ELR (cell line): Measurements from ENCODE around the gene KCTD5.
"Not testable (repeated sequence)": the region's sequence is repeated elsewhere in the genome, so short reads cannot be mapped to it uniquely, and the experiment has no call there.

Experiments used
- DNase-seq: peaks from one replicate; pipeline ENCODE4 v3.0.0-alpha.2; 2015; ENCODE audit warnings: low read depth

The KCTD5 gene

DNA sequence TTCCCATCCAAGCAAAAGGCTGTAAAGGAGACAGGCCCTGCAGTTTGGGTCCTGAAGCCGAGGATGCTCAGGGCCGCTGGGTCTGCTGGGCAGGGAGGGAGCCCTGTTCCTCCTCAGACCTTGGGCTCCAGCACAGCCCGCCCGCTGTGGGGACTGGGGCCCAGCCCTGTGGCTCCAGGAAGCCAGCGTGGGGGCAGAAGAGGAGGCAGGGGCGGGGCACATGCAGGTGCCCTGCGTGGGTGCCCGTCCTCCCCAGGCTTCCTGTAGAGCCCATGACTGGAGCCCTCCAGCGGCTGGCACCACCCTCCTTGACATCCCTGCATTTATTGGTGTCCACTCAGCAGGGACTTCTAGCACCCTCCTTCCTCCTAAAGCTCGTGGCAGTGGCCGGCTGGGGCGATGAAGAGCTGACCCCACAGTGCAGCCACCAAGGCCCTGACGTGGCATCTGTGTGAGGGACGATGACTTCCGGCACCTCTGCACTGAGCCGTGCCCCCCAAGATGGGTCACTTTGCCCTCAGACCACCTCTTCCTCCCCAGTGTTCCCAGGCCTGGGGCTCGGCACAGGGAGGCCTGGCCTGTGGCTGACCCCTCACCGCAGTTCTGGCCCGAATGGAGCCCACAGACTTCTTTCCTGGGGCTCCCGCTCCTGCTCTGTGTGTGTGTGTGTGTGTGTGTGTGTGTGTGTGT is 27.8 kb downstream of the KCTD5 start:
- no peak for DNase-seq

DNA sequence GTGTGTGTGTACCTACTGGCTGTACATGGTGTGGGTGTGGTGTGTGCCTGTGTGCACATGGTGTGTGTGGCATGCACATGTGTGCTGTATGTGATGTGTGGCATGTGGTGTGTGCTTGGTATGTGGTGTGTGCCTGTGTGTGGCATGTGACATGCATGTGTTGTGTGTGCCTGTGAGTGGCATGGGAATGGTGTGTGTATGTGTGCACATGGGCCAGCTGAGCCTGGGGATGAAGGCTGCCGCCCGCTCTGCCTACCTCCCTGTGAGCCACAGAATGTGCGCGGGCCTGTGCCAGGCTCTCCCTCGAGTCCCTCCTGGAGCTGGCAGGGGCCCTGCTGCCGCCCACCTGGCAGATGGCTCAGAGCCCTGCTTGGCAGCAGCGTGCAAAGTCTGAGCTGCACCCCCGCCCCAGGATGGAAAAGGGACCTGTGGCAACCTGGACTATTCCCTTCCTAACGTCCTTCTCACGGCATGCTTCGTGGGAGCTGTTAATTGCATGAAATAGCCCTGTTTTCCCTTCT is 28.4 kb downstream of the KCTD5 start:
- DNase-seq, result no peak

DNA sequence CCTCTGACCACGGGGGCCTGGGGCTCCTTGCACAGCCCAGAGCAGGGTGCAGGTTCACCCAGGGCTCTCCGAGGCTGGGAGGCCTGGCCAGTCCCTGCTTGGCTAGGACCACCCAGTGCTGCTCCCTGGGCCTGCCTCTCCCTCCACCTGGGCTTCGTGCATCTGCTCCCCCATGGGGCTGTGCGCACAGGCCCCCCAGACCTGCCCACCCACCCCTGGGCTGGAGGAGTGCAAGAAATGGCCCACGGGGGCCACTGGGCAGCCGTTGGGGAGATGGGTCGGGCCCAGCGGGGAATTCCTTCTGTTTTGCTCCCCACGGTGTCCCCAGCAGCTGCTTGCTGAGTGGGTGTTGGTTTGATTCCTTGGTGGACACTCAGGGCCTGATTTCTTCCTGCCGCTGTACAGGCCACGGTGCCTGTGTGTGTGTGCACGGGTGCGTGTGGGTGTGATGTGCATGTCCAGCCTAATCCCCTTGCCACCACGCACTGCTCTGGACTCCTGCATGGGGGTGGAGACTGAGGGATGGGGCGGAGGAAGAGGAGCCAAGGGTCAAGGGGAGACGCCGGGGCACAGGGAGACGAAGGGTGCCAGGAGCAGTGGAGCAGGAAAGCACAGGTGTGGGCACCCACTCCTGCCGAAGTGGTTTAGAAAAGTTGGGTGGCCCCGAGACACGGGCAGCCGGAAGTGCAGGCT is 29.2 kb downstream of the KCTD5 start:
- DNase-seq, result no peak

DNA sequence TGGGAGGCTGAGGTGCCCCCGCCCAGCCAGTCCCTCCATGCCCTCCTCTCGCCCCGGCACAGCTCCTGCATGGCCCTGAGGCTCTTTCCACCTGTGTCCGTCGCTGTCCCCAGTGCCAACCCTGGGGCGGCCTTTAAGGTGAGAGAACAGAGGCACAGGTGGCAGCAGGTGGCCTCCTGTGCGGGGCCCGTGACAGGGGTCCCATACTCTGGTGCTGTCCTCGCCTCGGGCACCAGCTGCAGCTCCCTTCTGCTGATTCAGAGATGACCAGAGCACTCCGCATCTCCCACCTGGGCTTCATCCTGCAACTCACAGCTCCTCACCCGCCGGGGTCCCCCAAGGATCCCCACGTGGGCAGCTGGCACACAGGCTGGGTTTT is 29.7 kb downstream of the KCTD5 start:
- no peak for DNase-seq

DNA sequence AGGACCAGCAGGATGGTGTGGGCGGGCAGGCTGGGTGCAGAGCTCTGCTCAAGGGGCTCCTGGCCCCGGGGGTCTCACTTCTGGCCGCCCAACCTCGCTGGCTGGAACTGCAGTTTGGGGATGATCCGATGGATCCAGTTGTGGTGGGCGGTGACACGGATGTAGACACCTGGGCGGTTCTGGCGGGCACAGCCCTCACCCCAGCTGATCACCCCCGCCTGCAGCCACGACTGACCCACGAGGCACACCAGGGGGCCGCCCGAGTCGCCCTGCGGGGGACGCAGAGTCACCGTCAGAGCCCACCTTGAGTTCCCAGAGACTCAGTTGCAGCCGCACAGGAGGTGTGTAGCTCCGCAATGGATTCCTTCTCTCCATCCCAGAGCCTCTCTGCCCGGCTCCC is 30.2 kb downstream of the KCTD5 start:
- no peak for DNase-seq

DNA sequence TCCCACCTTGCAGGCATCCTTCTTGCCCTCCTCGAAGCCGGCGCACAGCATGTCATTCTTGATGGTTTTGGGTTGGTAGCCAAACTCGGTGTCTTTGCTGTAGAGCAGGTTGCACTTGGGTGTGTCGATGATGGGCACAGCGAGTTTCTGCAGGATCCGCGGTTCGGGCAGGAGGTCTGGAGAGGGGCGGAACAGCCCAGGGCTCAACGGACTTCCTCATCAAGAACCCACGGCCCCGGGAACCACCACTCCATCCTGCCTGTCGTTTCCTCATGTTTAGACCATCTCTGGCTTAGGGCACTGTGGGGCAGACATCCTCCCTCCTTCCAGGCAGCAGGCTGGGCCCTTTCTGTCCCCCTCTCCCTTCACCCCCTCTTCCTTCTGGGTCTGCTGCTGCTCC is 31.2 kb downstream of the KCTD5 start:
- DNase-seq, result no peak

DNA sequence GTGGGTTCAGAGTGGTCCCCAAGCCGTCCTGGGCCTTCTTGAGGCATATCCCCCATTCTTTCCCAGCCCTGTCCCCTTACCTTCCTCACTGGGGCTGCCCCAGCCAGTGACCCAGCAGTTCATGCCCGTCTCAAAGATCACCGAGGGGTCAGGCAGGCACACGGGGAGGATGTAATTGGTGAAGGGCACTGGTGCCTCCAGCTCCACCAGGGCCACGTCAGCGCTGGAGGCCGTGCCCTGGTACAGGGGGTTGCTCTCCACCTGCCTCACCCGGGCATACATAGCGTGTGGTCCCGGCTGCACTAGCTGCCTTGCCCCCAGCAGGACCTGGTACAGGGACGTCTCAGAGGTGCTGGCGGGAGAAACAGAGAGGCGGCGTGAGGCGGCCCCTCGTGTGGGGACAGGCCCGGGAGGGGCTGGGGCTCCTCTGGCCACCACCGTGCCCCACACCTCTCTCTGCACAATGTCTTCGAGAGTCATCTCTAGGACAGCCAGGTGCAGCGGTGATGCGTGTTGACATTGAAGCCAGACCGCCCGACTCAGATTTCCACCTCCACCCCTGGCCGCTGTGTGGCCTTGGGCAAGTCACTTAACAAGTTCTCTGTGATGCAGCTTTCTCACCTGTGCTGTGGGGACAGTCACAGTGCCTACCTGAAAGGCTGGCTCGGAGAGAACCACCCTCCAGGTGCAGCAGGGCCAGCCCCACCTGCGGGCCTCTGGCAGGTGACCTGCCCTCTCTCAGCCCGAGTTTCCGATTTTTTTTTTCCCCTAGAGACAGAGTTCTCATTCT is 31.9 kb downstream of the KCTD5 start:
- no peak for DNase-seq

DNA sequence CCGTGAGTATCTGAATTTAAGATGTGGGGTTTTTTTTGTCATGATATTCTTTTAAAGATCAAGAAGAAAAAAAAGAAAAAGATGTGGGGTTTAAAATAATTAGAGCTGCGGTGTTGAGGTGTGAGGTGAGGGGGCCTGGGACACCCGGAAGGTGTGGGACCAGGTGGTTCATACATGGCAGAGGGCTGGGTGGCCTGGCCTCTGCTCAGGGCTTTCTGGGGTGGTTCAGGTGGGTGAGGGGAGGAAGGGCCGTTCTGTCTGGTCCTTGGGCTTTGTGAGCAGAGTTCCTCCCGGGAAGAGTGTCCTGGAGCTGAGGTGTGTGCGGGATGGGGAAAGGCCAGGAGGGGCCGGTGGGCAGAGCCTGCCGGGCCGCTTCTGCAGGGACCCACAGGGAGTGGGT is 32.7 kb downstream of the KCTD5 start:
- DNase-seq, result no peak

DNA sequence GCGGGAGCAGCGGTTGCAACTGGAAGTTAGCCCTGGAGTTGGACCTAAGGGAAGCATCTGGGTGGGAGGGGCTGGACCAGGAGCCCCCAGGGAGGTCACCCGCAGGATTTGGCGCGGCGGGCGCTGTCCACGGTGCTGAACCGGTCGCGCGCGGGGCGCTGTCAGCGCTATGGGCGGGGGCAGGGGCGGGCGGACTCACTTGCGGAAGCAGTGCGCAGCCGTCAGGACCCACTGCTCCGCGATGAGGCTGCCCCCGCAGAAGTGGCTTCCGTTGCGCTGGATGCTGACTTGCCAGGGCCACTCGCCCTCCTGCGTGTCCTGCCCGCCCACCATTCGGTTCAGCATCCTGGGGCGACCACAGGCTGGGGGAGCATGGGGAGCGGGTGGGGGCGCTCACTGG is 33.2 kb downstream of the KCTD5 start:
- peak; percentile 30 for DNase-seq

DNA sequence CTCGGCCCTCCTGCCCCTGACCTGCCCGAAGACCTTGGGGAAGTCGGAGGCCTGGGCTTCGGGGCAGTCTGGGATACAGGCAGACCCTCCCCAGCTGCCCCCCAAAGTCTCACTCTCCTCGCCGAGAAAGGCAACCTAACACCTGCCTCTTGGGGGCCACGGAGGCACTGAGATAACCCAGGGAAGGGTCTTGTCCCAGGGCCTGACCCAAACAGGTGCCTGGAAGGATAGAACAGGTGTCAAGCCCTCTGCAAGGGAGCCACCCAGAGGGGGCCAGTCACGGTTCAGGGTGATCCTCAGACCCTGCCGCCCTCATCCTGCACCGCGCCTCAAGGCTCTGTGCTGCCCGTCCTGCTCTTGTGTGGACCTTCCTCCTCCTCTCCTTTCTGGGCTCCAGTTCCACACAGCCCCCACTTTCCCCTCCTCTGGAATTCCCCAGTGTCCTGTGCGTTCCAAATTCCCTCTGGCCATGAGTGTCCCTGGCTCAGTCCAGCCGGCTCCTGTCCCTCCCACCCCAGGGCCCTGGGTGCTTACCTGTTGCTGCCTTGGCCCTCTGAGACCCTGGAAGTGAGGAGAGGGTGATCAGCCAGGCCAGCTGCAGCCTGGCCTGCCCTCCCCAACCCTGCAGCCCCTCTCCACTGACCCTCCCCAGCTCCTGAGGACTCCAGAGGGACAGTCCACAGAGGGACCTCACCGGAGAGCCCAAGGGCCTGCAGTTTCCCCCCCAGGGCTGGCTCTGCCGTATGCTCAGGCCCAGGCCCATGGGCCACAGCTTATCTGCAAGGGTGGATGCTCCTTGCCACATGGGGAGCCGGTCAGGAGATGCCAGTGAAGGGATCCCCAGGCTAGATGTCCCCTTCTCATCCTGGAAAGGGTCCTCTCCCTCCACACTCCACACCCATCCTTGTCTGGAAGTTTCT is 33.9 kb downstream of the KCTD5 start:
- no peak for DNase-seq

DNA sequence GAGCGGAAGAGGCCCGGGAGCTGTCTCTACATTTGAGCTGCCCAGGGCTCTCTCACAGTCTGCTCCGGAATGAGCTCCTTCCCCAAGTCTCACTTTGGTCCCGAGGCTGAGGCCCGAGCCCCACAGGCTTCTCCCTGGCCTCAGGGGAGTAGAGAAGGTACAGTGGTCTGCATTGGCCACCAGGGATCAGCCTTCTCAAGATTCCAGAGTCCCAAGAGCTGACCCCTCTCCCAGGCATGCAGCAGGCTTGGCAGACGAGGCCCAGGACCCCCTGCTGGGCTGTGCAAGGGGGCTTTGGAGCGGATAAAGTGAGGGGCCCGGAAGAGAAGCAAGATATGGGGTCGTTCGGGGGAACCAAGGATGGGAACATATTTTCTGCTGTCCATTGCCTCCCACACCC is 34.6 kb downstream of the KCTD5 start:
- no peak for DNase-seq

DNA sequence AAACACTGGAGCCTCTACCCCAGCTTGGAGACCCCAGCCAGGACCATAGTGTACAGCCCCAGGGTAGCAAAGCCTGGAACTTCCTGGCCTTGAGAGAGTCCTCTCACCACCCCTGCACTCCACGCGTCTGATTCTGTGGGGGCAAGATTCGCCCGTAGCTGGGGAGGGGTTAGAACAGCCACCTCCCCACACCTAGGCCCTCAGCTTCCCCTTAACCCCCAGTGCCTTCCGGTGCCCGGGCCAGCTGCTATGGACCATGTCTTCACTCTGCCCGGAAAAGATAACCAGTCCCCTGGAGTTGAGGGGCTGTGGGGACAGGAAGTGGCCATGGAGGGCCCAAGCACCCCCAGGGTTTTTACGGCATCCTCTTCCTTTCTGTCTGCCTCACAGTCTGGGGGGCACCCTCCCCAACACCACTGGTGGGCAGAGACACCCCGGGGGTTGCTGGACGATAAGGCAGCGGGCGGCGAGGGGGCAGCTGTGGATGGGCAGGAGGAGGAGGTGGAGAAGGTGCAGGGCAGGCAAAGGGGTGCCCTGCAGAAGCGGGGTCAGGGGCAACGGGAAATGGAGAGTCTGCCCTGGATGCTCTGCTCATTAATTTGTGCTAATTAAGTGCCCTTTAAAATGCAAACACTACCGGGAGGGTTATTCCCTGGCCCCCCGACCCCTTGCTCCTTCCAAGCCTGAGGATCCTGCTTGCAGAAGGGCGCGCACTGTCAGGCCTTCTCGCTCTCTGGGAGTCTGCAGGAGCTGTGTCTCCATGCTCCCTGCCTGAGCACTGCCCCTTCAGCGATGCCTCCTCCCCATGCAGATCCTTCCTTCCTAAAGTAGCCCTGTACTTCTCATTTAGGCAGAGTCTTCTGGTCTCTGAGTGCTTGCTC is 35.3 kb downstream of the KCTD5 start:
- no peak for DNase-seq

DNA sequence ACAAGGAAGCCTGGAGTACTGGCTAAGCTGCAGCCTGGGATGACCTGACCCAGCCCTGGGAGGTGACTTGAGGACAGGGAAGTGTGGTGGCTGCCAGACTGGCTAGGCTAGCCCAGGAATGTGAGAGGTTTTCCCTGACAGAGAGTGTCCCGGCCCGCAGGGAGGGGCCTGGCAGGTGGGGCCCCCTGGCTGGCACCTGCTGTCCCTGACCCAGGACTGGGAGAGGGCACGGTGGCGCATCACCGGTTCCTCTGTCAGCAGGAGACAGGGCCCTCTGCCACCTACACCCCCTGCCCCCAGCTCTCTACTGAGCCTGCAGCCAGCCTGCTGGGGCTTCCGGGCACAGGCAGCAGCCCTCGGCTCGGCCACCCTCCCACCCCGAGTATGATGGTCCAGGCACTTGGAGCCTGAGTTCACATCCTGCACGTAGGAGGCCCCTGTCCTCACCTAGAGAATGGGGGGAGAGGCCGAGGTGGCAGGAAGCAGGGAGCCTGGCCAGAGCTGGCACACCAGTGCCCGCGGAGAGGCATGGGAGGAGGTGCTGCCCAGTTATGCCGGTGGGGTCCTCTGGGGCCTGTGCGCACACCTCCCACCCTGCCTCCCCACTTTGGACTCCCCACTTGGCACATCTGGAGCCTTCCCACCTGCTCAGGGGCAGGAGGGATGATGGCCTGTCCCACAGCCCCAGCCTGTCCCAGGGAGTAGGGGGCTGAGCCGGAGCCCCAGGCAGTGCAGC is 37.2 kb downstream of the KCTD5 start:
- no peak for DNase-seq

DNA sequence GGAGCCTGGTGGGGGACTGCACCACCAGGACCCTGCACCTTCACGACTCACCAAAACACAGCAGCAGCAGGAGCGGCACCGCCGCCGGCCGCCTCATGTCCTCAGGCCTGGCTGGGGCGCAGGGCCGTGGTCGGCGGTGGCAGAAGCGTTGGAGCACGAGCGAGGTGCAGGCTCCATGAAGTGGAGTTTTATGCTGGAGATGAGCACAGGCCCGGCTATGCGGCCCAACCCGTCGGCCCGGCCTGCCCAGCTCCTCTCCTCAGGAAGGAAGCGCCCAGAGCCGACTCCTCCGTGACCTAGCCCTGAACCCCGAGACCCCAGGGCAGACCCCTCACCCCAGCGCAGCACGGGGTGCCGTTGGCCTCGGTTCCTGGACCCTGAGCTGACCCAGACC is 37.7 kb downstream of the KCTD5 start, which contains the start of gene PRSS27:
PRSS27 (minus strand) TSS at position 161 of the 394 bp plus-strand sequence; CDS start at position 97, 64 bp downstream.
- DNase-seq, result no peak

DNA sequence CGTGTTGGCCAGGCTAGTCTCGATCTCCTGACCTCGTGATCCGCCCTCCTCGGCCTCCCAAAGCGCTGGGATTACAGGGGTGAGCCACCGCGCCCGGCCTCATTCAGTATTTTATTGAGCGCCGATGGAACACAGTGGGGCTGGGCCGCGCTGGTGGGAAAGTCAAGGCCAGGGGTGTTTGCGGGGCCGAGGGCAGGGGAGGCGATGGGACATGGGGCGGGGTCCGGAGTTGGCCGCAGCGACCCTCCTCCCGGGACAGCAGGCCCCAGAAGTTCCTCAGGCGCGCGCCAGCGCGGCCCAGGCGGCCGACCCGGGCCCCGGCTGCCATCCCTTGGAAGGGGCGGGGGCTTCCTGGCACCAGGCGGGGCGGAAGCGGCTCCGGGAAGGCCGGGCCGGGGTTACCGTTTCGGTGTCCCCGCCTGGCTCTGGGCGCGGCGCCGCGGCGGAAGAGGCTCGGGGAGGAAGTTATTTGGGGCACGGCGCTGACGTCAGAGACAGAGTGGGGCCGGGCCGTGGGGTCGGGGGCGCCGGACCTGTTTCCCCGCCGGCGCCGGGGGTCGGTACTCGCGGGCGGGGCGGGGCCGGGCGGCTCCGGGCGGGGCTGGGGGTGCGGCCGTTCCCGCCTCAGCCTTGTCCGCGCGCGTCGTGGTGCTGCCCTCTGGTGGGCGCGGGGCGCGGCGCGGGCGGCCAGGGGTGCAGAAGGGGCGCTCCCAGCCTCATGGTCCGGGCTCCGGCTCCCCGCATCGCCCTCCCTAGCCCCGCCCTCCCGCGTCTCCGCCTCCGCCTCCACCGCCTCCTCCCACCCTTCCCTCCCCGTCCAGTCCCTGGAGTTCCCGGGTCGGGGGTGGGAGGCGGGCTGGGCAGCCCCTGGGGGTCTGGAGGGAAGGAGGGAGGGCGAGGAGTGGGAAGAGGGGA is 38.7 kb downstream of the KCTD5 start:
- peak; percentile 89 for DNase-seq

DNA sequence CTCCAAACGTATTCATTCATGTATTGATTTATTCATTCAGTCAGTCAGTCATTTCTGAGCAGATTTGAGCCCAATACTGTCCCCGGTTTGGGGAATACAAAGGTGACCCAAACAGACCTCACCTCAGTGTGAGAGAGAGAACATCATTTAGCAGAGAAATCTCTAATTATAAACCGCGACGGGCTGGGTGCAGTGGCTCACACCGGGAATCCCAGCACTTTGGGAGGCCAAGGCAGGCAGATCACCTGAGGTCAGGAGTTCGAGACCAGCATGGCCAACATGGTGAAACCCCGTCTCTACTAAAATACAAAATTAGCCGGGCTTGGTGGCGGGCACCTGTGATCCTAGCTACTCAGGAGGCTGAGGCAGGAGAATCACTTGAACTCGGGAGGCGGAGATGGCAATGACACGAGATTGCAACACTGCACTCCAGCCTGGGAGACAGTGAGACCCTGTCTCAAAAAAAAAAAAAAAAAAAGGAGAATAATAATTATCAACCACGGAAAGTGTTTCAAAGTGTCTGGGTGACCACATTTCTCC is 39.4 kb downstream of the KCTD5 start:
- DNase-seq, result not testable (repeated sequence)

DNA sequence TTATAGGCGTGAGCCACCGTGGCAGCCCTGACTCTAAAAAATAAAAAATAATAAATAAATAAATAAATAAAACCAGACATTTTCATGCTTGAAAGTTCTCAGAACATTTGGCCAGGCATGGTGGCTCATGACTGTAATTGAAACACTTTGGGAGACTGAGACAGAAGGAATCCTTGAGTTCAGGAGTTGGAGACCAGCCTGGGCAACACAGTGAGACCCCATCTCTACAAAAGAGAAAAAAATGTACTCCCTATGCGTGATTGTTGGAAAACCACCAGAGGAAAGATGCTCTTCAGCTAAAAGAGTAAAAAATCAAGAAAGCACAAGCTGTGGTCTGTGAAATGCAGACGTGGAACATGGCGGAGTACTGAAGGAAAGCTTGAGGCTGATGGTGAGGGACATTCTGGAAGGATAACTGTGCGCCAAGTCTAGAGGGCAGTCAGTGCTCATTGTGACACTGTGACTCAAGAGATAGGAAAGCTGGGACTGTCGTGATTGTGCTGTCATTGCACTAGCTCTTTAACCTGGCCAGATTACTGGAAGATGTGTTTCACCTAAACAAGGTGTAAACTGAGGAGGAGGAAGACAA is 41.9 kb downstream of the KCTD5 start:
- no peak for DNase-seq

DNA sequence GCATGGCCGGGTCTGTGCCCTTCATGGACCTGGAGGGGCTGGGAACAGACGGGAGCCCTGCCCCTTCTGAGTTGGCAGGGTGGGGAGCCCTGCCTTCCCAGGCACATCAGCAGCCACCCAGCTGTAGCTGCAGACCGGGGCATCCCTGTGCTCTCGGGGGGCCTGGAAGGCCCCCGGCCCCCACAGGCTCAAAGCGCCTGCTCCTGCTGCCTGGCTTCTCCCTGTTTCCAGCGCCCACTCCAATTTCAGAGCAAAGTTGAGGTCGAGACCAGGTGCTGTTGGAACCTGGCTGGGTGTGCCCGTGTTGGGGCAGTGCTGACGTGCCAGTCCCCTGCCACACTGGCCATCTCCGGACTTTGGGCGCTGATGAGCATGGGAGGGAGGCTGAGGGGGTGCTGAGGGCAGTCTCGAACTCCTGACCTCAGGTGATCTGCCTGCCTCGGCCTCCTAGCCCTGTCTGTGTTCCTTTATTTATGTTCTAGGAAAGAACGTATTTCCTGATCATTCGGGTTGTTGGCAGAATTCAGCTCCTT is 42.6 kb downstream of the KCTD5 start:
- no peak for DNase-seq
